C4-2B (cell line): Measurements from ENCODE around the gene TRIM59.

Experiments used
- H3K27ac ChIP-seq: fragments of 450-650 bp; 2 replicates; pipeline ENCODE4 v1.5.1; 2017
- CTCF ChIP-seq: fragments of 450-650 bp; conservative IDR thresholded peaks from 2 replicates; pipeline ENCODE4 v1.5.1; 2017; ENCODE audit warnings: mild to moderate bottlenecking
- ZFX ChIP-seq: fragments of 450-650 bp; IDR thresholded peaks from 2 replicates; pipeline ENCODE4 v1.6.1; 2017

Gene TRIM59

GRCh38 chr3:160479376-160479775 lies 29.8 kb upstream of the TRIM59 start:
- TF ChIP-seq CTCF = no peak
- no peak for TF ChIP-seq ZFX
- no peak overlapping the region for H3K27ac ChIP-seq

- no peak overlapping the region for H3K27ac ChIP-seq
- no peak for TF ChIP-seq CTCF
These were observed 28.8 kb upstream of the TRIM59 start for GRCh38 chr3:160478338-160478737.

DNA sequence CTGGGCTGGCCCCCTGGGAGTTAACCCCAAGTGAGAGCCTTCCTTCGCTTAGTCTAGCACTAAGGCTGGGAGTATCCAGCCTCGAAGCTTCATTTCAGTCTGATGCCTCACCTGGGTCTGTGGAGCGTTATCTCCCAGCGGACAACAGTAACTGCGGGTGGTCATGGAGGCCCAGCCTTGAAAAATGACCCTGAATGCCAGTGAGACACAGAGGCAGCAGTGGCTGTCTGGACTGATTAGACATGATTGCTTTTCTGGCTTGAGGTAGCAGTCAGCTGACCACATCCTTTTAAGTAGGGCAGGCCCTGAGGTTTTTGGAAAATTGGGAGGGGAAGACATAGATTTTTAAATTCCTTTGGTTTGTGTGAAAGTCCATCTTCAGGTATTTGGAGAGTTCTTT lies 28.2 kb upstream of the TRIM59 start:
- TF ChIP-seq CTCF = no peak
- no peak for TF ChIP-seq ZFX
- no peak overlapping the region for H3K27ac ChIP-seq

DNA sequence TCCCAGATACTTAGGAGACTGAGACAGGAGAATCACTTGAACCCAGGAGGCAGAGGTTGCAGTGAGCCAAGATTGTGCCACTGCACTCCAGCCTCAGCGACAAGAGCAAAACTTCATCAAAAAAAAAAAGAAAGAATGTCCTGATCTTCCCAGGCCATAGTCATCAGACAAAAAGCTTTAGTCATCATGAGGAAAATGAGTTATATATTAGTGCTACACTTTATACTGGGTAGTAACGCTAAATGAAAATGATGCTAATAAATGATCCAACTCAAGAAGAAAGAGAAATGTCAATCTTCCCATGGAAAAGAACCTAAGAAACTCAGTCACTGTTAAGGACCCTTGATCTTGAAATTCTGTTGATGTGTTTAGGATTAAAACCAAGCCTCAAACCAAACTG lies 26.3 kb upstream of the TRIM59 start:
- H3K27ac ChIP-seq = no peak overlapping the region
- TF ChIP-seq CTCF (no peak), ZFX (no peak)

GRCh38 chr3:160475153-160475552 lies 25.6 kb upstream of the TRIM59 start:
- H3K27ac ChIP-seq = no peak overlapping the region
- TF ChIP-seq ZFX (no peak), CTCF (no peak)

GRCh38 chr3:160474416-160474838 lies 24.8 kb upstream of the TRIM59 start:
- no peak overlapping the region for H3K27ac ChIP-seq
- TF ChIP-seq CTCF (no peak), ZFX (no peak)

DNA sequence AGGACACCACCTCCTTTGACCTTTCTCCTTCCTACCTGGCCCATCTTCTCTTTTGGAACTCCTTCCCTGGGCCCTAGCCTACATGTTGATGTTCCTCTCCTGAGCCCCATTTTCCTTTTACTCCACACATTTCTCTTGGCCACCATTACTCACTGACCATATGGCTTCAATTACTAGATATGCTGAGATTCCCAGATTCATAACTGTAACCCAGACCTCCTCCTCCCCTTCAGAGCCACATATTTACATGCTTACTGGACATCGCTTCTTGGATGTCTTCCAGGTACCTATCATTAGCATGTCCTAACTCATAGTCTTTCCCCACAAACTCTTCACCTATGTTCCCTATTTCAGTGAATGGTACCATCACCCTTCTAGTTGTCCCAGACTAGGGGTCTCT lies 24.4 kb upstream of the TRIM59 start:
- TF ChIP-seq CTCF (no peak), ZFX (no peak)
- H3K27ac ChIP-seq = no peak overlapping the region
